CD4-positive, alpha-beta T cell treated with Interferon gamma for 1 hour (primary cell): ENCODE data around the gene SDC3.

Experiments
- DNase-seq: peaks from one replicate; pipeline ENCODE4 v3.0.0-alpha.2; 2020

Gene SDC3

DNA sequence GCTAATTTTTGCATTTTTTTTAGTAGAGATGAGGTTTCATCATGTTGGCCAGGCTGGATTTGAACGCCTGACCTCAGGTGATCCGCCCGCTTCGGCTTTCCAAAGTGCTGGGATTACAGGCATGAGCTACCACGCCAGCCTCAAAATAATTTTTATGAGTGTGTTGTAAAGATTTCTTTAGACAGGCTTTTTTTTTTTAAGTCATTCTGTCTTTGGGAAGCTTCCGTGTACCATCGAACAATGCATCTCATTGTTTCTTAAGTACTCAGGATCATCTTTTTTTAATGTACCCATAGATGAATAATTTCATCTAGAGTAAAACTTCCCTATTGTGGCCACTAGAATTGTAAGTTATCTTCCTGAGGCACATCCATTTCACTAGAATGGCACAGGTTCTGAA, 19.6 kb upstream of the SDC3 start:
- no peak for DNase-seq

- DNase-seq, result no peak
Observed at GRCh38 chr1:30927448-30927847, 18.9 kb upstream of the SDC3 start.

- no peak for DNase-seq
Observed at GRCh38 chr1:30923597-30923996, 15.0 kb upstream of the SDC3 start.

DNA sequence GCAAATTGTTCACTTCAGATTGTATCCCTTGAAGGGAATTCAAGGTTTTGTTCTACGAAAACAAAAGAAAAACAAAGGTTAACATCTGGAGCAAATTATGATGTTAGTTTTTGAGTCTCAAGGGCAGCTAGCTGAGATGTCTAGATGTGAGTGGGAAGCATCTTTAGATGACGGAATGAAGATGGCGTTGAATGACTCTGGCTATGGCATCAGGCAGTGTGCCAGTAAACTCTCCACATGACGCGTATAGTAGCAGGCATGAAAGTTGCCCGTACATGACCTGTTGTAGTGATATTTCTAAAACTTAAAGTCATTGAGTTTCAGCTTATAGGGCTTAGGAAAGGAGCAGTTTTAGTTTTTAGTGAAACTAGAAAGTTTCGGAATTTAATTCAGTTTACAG, 12.3 kb upstream of the SDC3 start:
- no peak for DNase-seq

DNA sequence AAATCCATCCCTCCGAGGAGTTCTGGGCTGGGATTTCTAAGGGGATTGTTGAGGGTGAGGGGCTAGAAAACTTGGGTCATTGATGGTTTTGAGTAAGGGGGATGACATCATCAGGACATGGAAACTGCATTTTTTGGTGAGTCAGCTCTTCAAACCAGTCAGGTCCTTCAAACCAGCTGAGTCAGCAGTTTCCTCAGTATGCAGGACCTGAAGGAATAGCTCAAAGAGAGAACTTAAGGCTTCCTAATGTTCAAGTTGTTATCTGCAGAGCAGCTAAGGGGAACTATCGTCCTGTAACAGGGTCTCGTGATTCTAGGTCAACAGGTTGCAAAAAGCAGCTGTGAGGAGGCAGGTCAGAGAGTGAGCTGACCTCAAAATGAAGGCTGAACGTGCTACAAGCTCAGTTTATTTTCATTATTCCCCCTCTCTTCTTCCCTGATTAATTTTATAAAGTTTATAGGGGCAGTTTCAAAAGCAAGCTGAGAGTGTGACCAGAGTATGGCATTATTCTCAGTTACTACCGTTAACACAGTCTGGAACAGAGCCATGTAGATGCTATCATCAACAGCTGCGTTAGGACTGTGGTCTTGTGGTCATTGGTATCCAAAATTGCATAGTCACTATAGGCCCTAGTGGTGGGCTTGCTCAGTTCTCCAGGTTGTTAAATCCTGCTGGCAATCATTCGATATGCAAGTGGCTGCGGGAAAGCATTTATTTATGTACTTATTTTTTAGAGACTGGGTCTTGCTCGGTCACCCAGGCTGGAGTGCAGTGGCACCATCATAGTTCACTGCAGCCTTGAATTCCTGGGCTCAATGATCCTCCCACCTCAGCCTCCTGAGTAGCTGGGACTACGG, 10.7 kb upstream of the SDC3 start:
- DNase-seq, result peak; percentile 29

GRCh38 chr1:30916296-30916695, 7.7 kb upstream of the SDC3 start:
- DNase-seq, result no peak

DNA sequence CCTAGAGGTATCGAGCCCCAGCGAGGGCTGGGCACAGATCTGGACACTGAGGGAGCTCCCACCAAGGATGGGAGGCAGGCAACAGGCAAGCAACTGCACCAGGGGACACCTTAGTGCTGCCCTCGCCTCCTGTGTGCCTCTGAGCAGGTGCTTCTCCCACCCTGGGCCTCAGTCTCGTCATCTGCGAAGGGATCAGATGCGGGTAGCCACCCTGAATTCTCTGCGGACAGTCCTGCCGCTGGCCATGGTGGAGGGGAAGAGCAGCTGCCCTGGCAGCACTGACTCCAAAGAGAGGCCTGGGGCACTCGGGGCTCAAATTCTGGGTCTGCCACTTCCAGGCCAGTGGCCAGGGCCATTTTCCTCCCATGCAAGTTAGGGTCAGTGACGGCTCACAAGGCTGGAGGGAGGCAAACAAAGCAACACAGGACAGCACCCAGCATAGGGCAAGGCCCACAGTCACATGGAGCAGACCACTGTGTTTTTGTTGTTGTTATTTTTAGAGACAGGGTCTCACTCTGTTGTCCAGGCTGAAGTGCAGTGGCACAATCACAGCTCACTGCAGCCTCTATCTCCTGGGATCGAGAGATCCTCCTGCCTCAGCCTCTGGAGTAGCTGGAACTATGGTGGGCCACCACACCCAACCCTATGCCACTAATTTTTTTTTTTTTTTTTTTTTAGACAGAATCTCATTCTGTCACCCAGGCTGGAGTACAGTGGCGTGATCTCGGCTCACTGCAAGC, 7.1 kb upstream of the SDC3 start:
- no peak for DNase-seq

GRCh38 chr1:30914931-30915330, 6.4 kb upstream of the SDC3 start:
- DNase-seq, result no peak

- no peak for DNase-seq
Observed at GRCh38 chr1:30914587-30914922, 6.0 kb upstream of the SDC3 start.

DNA sequence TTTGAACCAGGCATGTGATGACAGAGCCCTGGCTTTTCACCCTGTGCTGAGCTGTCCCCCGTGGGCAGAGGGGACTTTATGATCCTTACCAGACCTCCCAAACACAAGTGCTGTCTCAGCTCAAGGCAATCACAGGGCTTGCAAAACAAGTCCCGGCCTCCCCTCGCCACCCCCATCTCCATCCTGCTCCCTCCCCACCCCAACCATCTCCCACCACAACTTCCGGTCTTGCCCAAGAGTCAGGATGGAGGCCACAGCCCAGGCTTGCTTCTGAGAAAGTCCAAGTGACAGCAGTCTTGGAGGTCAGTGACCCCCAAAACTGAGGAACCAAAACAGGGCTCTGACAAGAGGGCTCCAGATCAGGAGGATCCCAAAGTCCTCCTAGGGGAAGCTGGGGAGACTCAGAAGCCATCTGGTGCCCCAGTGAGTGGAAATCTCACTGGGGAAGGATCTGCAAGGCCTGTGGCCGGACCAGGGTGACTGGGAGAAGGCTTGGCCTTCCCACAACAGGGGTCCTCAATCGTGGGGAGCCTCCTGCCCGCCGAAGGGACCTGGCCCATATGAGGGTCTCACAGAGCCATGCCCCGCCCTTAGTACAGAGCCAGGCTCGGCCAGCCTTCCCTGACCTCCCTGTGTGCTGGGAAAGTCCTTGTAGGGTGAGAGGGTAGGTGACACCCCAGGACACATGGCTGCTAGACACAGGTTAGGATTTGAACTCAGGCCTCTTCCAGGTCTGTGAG, 4.5 kb upstream of the SDC3 start:
- DNase-seq, result peak; percentile 43

GRCh38 chr1:30912224-30912623, 3.7 kb upstream of the SDC3 start:
- no peak for DNase-seq

- DNase-seq, result peak; percentile 58
Observed at GRCh38 chr1:30911059-30911954, 2.7 kb upstream of the SDC3 start.

- DNase-seq, result no peak
Observed at GRCh38 chr1:30909365-30910068, 959 bp upstream of the SDC3 start.

DNA sequence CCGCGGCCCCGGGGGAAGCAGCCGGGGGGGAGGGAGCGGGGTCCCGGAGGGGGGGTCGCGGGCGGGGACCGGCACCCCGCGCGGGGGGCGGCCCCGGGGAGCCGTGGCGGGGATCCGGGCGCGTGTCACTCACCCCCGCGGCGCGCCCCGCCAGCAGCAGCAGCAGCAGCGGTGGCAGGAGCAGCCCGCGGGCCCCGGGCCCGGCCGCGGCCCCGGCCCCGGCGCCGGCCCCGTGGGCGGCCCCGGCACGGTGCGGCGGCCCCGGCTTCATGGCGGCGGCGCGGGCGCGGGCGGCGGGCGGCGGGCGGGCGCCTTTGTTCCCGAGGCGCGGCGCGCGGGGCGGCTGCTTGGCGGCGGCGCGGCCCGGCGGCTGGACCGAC, 252 bp downstream of the SDC3 start:
- DNase-seq, result no peak

GRCh38 chr1:30907481-30908315, 860 bp downstream of the SDC3 start:
- DNase-seq, result no peak

GRCh38 chr1:30906631-30907441, 1.7 kb downstream of the SDC3 start:
- DNase-seq, result no peak

- no peak for DNase-seq
Observed at GRCh38 chr1:30905916-30906620, 2.5 kb downstream of the SDC3 start.

DNA sequence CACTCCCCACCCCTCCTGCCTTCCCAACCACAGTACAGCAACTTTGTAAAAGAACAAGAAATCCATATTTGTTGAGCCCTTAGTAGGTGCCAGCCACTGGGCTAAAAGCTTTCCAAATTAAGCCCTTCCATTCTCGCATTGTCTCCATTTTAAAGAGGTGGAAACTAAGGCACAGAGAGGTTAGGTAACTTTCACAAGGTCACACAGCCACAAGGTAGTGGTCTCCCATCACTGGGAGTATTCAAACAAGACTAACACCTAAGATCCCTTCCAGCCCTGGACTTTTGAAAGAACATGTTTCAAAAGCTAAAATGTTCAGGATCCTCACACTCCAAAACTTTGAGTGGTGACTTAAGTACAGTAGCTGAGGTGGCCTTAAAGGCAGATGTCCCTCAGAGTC, 3.2 kb downstream of the SDC3 start:
- DNase-seq, result no peak

- DNase-seq, result no peak
Observed at GRCh38 chr1:30904962-30905335, 3.6 kb downstream of the SDC3 start.
